Pons (tissue), 1 donor: ENCODE measurements around the gene CHIC2.

ENCODE experiments used
- DNase-seq: peaks from one replicate; pipeline ENCODE4 v3.0.0-alpha.2; 2016; ENCODE audit warnings: low spot score

Gene CHIC2

DNA sequence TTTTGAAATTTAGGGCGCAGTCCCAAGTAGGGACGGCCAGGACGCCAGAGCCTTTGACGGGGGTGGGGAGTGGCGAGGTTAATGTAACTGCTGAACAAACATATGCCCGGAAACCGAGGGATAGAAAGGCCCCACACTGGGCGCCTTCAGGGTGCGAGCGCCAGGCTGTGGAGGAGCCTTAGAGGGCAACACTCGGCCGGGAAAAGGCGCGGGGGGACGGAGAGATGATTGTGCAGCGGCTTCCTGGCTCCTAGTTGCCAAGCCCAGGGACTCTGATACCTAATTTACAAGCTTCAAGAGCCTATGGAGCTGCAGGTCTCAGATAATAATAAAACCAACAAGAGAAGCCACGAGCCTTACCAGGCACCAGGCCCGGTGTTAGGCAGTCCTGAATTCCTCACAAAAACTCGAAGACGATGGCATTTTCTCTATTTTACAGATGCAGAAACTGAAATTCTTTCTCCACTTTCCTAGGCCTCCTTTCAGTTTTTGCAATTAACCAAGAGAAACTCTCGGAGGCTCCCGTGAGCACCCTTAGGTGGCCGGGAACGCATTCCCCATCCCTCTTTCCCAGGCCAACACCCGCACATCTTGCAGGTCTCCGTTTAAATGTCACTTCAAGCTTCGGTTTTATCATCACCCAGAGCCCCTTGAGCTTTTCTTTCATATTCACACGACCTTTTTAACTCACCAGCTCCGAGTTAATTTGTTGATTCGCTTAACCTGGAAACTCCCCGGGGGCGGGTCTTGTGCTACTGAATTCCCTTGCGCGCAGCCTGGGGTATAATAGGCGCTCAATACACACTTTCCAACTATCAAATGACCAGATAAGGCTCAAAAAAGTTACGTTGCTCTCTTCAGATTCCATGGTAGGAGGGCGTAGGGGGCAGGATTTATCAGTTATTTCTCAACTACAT lies 29.2 kb upstream of the CHIC2 start:
- no peak for DNase-seq

DNA sequence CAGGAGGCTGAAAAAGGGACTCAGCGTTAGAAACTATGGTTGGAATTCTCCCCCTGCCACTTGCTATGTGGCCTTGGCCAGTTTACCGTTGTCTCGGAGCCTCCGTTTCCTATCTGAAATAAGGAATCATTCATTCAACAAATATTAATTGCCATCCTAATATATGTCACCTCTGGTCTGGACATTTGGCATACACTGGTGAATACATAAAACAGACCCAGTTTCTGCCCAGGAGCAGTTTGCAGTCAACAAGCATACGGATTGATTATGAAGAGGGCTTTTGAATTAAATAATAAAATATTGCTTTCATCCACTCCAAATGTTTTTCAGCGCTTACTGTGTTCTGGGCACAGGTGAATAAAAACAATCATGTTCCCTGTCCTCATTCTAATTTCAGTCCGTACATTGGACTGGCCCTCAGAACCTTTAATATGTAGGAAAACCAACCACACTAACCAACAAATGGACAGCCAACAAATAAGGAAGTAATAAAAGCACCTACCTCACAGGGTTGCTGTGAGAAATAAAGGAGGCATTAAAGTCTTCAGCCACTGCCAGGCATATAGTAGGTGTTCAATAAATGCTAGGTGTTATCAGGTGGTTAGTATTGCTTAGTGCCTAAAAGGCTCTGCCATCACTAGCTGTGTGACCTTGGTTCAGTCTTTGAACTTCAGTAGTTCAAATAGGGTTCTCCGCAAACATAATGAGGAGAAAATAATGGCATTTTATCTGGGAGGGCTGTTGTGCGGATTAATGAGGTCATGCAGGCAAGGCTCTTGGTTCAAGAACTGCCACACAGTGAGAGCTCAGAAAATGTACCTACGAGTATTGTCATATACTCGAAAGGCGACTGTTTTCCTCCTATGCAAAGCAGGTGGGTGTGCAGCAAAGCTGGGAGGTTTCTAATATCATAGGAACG lies 28.3 kb upstream of the CHIC2 start:
- no peak for DNase-seq

DNA sequence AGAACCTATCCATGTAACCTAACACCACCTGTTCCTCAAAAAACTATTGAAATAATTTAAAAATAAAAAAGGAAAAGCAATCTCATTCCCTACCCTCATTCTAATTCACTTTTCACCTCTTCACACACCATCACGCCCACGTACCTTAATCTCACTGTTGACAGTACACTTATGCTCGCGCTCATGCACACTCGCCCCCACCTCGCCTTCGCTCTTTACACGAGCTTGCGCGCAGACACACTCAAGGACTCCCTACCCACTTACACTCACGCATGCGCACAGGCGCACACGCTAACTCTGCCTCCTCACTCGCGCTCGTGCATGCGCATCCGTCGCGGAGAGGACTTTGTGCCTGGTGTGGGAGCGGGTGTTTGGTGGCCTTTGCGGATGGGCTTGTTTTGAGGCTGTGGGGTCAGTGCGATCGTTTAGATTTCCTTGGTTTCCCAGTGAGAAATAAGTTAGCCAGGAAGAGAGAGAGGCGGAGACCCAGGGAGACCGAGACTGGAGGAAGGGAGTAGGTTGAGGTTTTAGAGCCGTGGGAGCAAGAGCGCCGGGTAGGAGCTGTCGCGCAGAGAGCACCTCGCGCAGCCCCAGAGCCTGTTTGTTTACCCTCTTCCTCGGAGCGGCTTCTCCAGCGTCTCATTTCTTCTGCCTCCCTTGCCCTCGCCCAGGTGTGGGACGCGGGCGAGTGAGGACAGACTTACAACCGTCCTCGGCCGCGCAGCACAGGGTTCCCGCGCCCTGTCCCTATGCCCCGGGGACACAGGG lies 27.4 kb upstream of the CHIC2 start:
- peak; percentile 74 for DNase-seq

DNA sequence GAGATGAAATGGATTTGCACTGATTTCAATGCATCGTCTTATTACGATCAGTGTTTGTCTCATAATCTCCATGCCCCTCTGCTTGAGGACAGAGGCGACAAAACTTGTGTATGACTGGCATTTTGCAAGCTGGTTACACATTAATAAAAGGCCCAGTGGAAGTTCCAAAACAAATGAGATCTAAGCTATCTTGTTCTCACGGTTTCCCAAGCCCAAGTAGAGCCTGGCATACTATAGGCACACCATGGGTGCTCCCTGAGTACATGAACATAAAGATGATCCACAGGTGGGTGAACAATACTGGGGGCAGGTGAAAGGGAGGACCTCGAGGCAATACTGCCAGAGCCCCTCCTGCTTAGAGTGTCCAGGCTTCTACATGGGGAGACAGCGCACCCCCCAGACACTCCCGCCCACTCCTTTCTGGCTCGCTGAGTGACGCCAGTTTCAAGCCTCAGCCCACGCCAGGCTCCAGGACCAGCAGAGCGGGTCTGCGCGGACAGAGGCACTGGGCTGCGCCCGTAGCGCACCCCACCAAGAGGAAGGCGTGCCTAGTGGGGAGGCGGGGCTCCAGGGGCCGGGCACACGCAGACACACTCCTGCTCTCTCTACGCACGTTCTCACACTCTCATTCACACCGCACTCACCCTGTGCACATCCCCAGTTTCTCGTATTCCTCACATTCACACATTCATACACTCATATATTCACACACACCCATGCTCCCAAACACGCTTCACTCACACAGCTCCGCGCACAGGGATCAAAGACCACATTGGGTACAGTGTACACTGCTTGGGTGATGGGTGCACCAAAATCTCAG lies 26.6 kb upstream of the CHIC2 start:
- DNase-seq, result no peak

DNA sequence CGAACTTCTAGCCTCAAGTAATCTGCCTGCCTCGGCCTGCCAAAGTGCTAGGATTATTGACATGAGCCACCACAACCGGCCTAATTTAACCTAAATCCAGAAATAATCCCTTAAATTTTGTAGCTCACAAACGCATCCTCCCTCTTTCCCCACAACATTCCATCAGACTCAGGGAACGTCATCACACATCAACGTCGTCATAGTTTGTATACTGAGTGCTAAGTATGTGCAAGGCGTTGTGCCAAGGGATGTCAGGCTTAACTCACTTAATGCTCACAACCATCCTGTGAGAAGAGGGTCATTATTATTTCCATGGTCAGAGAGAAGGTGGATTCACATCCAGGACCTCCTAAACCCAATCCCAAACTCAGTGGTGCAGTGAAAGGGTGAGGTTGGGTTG lies 26.0 kb upstream of the CHIC2 start:
- no peak for DNase-seq

DNA sequence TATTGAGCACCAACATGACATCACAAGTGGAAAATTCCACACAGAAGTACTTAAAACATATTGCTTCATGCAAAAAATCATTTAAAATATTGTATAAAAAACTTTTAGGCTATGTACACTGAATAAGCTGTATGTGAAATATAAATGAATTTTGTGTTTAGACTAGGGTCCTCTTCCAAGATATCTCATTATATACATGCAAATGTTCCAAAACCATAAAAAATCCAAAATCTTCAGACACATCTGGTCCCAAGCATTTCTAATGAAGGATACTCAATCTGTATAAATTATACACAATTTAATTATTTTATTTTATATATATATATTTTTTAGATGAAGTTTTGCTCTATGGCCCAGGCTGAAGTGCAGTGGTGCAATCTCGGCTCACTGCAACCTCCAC lies 25.5 kb upstream of the CHIC2 start:
- no peak for DNase-seq

DNA sequence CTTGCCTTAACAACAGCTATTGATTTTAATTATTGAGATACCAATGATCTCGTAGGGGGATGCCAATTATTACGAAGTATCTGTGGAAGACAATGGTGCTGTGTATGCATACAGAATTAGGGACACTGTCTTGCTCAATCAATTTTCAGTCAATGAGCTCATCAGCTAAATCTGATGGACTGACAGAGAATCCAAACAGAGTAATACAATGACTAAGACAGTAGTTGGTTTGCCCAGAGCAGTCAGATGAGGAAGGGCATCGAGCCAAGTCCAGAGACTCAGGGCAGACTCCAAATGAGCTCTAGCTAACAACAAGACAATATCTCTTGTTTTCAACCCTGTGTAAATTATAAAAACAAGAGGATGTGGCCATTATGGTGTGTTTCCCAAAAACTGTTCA lies 20.9 kb upstream of the CHIC2 start:
- DNase-seq, result peak; percentile 93

DNA sequence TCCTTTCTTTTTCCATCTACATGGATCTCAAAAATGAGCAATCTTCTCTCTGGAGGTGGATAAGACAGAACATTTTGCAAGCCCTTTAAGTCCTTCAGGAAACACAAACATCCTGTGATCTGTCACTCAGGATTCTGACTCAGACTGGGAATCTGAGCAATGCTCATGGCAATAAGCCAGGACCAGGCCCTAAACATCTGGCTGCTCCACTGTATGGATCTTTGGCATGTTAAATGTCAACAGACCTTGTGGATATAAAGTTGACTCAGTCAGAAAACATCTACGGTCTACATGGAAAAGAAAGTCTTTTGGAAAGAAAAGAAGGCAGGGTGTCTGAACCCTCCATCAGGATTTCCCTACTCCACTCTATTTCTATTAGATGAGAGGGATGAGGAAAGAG lies 17.8 kb upstream of the CHIC2 start:
- no peak for DNase-seq

DNA sequence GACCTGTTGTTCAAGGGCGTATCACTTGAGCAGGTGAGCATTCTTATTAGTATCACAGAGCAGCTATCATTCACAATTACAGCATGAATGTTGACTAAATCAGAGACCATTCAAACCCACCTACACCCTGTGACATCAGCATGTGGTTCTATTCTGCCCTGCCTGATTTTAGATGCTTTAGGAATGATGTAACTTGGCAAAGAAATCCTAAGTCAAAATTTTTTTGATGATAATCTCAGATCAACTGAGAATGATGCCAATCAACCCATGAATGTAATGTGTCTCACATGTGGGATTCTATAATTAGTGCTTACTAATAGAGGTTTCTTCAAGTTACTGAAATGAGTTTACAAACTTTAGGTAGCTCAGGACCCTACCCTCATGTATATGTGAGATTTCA lies 13.4 kb upstream of the CHIC2 start:
- no peak for DNase-seq

DNA sequence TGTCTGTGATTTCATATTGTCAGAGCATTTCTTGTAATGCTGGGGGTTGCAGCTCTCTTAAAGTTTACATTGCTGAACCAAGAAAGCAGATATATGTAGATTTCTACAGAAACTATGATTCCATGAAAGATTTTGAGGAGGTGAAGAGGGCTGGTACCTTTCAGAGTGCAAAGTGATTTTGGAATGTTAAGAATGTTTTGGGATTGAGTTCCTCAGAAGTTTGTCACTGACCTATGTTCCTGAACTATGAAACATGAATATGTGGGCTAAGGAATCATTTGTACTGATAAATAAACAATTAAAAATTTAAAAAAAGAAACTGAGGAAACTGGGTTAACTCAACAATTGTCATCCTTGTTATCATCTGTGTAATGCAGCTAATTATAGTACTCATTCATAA lies 12.3 kb upstream of the CHIC2 start:
- no peak for DNase-seq

DNA sequence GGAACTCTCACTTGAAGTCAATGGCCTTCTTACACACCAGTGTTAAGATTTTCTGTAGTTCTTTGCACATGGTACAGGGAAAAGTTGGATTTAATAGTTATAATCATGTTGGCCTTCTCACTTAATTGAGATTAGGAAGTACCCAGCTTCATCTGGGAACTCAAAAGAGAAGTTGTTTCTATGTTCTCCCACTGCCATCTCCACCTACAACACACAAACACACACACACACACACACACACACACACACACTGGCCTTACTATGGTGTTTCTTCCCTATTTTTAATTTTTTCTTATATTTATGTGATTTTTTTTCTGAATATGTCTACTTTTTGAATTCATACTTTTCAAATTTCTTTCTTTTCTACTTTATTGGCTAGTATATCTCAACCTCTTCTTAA lies 10.0 kb upstream of the CHIC2 start:
- DNase-seq, result no peak

DNA sequence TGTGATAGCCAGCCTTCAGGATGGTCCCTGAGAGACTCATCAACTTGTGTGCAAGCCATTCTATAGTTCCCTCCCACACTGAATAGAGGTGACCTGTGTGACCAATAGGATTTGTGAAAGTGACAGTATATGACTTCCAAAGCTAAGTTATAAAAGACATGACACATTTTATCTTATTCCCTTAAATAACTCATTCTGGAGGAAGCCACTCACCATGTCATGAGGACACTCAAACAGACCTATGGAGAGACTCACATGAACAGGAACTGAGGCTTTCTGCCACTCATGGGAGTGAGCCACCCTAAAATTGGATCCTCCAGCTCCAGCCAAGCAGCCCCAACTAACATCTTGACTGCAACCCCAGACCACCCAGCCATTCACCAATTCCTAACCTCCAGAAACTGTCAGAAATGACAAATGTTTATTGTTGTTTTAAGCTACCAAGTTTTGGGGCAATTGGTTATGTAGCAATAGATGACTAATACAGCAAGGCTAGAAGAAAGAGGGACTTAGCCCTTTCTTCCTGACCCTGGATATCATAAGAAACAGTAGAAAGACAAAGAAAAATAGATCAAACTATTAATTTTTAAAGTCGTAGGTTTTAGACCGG lies 9.0 kb upstream of the CHIC2 start:
- DNase-seq, result no peak

DNA sequence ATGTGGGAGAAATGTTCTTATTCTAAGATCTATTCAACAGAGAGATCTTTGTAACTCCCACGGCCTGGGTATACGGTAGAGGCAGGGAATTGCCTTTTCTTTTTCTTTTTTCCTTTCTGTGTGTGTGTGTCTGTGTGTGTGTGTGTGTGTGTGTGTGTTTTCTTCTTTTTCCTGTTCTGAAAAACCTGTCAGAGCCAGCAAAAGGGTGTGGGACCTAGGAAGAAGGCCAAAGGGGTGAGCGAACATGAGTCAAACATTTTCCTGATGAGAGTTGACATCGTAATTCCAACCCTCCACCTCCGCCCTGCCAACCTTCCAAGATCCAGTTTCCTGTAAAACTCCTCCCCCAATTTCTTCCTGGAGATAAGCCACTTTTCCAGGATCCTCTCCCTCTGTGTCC lies 2.8 kb upstream of the CHIC2 start:
- DNase-seq, result no peak

DNA sequence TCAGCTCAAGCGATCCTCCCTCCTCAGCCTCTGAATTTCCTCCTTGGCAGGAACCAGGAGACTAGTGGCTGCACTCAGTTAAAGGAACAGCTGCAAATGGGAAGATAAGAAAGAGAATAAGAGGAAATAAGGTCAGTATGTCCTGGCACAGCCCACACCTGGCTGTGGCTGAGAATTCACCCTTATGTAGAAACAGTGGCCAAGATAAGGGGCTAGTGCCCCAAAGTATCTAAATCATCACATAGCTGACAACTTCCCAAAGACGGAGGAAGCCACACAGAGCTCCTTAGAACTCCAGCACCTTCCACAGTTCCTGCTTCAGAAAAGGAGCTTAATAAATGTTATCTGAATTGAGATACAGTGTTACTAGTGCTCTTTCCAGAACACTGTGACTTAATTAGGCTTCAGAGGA lies 2.3 kb upstream of the CHIC2 start:
- no peak for DNase-seq

DNA sequence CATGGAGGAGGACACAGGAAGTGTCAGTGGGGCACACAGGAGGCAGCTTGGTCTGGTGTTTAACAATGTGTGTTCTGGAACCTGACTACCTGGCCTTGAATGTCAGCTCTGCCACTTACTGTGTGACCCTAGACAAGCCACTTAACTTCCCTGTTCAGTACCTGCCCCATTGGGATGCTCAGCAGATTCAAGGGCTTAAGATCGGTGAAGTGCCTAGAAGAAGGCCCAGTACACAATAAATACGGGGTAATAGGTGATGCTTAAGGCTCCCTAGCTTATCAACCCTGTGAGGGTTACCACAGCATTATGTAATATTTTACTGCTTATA lies 1.6 kb upstream of the CHIC2 start:
- no peak for DNase-seq

DNA sequence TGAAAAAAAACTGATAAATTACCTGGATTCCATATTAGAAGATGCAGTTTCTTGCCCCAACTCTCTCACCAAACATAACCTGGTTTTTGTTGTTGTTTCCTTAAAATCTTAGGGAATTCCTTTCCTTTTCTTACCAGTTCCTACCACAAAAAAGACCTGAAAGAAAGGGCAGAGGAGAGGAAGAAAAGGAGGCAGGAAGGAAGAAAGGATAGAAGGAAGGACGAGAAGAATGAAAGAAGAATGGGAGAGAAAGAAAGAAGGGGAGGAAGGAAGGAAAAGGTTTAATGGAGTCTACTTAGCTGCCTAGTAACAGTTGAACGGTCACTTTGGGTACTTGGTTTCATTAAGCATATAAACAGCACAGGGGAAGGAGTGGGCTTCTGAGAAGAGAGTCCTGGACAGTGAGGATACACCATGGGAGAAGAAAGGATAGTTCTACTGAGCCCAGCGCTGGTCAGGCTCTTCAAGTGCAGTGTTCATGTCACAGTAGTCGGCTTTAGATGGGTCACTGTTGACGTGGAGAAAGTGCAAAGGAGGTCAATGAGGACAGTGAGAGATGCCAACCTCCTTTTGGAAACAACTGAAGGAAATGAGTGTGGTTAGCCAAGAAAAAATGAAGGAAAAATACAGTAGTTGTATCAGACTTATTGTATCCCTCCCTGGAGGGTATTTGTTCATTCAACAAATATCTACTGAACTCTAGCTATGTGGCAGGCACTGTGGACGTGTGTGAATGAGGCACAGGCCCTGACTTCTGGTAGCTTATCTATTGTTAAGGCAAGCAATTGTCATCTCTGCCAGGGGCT lies 1.1 kb upstream of the CHIC2 start:
- DNase-seq, result peak; percentile 23

DNA sequence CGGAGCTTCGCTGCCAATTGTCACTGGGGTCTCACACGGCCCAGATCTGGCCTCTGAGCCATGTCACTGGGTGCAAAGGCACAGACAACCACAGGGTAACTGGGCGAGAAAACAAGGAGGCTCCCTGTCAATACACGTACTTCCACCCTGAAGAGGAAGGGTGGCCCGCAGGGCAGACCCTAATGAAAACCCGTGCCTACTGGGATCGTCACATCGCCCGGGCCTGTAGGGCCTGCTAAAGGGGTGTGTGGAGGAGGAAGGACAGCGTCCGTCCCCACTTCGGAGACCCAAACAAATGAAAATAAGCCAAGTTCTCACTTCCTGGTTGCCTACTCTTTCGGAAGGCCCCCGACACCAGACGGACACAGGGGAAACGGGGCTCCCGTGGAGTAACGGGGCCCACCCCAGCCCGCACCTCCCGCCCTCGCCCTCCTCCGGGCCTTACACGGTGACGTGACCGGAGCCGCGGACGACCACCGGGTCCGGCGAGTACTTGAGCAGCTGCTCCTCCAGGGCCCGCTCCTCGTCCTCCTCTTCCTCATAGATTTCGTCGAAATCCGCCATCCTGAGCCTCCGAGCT lies 578 bp downstream of the CHIC2 start:
- peak; percentile 51 for DNase-seq

DNA sequence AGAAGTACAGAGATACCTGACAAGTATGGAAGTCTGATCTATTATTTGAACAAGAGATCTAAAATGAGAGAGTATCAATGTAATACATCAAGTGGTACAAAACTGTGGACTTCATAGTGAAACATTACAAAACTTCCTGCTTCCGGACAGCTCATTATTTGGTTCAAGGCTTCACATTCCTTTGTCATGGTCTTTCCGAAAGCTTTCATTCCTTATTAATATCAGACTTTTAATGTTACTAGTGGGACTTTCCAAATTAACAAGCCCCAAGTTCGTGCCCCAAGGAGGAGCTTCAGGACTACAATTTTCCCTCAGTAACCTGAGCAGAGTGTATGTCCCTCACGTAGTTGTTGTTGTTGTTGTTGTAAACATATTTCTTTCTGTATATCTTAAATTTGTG lies 1.2 kb downstream of the CHIC2 start:
- no peak for DNase-seq

DNA sequence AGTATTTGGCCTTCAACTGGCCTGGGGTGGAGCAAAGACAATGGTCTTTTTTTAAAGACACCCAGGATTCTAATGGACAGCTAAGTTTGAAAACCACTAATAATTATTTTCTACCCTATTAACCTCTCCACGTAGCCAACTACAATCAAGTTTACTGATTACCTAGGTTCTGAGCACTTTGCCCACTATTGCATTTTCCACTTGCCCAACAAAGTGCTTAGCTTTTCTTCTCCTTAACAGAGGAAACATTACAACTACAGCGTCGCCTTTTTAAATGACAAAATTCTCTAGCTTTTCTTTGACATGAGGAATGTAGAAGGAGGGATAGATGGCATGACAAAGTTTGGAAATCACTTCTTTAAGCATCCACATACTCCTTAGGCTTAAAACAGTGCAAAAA lies 2.0 kb downstream of the CHIC2 start:
- DNase-seq, result no peak

DNA sequence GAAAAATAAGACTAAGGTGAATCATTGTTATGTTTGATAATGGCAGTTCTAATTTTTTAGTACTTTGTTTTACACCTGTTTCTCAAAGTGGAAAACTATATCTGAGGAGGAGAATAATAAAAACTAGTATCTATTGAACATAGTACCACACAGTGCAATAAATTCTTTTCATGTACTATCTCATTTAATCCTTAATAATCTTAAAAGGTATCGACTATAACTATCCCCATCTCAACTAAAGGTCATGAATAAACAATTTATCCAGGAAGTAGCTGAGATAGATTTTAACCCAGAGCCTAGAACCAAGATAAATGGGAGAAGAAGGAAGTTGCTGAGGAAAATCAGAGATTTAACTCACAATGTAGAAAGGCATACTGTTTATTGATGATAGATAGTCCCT lies 2.5 kb downstream of the CHIC2 start:
- DNase-seq, result no peak
